HFFc6 (cell line): Measurements from ENCODE around the gene RHEB. TPM values are rescaled to one million over a fixed set of nuclear protein-coding genes. Genes with fewer than 3 reads are reported as not detected.

Experiments used
- DNase-seq: peaks from one replicate; pipeline ENCODE4 v3.0.0-alpha.2; 2018
- H3K27ac Mint-ChIP-seq: 2 replicates; pipeline ENCODE4 v1.8.0; 2020; ENCODE audit warnings: mild to moderate bottlenecking, mixed read lengths
- H3K27me3 Mint-ChIP-seq: 2 replicates; pipeline ENCODE4 v1.8.0; 2021; ENCODE audit warnings: mild to moderate bottlenecking, moderate library complexity, mixed read lengths; ENCODE audit not compliant: insufficient read depth
- H3K36me3 Mint-ChIP-seq: 2 replicates; pipeline ENCODE4 v1.8.0; 2021; ENCODE audit warnings: low read depth, mixed read lengths
- H3K4me1 Mint-ChIP-seq: 2 replicates; pipeline ENCODE4 v1.8.0; 2020; ENCODE audit warnings: low read depth, mixed read lengths
- H3K4me3 Mint-ChIP-seq: 2 replicates; pipeline ENCODE4 v1.8.0; 2020; ENCODE audit warnings: mild to moderate bottlenecking, moderate library complexity, mixed read lengths
- H3K9me3 Mint-ChIP-seq: 2 replicates; pipeline ENCODE4 v1.8.0; 2020; ENCODE audit warnings: mild to moderate bottlenecking, mixed read lengths
- total RNA-seq, 6 experiments: library from RNA; stranded (reverse); fragmentation: NEBNext Ultra II Directional; extraction: Animal tissue kit (Norgen Biotek cat#: 25700); gene quantifications; 2 replicates in 1 of 6; 3 replicates in 5 of 6; pipeline ENCODE4 v1.2.3, GENCODE V29; 2021
- TF ChIP-seq, protein P1 (sequence below): fragments of 200-600 bp; sonication (generic); IDR thresholded peaks from 2 replicates; pipeline ENCODE4 v1.5.0; 2021; ENCODE audit warnings: antibody characterized with exemption, mild to moderate bottlenecking

RHEB gene
- total RNA-seq, 6 experiments from 2014 or later, result 104 to 122 (median 118) TPM

DNA sequence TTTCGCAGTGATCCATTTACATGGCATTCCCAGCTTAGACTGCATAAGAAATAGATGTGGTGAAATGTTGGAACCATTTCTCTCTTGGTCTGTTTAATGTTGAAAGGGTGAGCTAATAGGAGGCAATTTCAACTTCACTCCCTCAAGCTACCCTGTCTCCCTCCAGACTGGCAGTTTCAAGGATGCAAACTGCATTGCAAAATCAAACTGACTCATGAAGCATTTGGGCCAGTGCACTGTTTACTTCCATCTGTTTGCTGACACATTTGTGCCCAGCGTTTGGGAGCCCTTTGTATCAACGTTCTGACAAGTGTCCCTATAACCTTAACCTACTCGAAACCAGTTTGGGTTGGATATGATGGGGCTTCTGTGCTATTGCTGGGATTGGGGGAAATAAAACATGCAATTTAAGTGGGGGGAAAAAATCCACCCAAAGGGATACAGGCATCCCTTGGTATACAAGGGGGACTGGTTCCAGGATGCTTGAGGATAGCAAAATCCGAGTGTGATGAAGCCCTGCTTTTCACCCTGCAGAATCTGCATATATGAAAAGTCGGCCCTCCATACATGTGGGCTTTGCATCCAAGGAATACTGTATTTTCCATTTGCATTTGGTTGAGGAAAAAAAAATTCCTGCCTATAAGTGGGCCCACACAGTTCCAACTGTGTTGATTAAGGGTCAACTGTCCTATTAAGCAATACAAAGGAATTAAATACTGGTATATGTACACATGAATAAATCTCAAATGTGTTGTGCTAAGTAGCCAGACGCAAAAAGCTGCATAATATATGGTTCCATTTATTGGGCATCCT is 15.6 kb downstream of the RHEB start:
- Mint-ChIP-seq H3K27me3 (no peaks in the 10 kb centered on the region), H3K4me3 (no peak overlapping the region; the same call in 1 of the 2 replicates), H3K27ac (peak overlapping the region; percentile 29), H3K9me3 (no peaks in the 10 kb centered on the region), H3K36me3 (peaks cover 12% of the 10 kb centered on the region), H3K4me1 (peaks cover 54% of the 10 kb centered on the region)
- TF ChIP-seq, protein P1, sequence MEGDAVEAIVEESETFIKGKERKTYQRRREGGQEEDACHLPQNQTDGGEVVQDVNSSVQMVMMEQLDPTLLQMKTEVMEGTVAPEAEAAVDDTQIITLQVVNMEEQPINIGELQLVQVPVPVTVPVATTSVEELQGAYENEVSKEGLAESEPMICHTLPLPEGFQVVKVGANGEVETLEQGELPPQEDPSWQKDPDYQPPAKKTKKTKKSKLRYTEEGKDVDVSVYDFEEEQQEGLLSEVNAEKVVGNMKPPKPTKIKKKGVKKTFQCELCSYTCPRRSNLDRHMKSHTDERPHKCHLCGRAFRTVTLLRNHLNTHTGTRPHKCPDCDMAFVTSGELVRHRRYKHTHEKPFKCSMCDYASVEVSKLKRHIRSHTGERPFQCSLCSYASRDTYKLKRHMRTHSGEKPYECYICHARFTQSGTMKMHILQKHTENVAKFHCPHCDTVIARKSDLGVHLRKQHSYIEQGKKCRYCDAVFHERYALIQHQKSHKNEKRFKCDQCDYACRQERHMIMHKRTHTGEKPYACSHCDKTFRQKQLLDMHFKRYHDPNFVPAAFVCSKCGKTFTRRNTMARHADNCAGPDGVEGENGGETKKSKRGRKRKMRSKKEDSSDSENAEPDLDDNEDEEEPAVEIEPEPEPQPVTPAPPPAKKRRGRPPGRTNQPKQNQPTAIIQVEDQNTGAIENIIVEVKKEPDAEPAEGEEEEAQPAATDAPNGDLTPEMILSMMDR, result no peak
- DNase-seq, result peak; percentile 85

DNA sequence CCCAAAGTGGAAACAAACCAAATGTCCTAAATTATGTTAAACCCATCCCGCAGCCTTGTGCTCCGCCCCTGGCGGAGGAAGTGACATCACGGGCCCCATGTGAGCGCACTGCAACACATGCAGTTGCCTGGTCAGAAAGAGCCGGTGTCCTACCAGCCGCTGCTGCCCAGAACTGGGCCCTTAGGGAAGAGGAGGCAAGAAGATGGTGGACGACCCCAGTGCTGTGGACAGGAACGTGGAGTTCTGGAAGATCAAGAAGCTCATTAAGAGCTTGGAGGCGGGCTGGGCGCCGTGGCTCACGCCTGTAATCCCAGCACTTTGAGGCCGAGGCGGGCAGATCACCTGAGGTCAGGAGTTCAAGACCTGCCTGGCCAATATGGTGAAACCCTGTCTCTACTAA is 18.0 kb downstream of the RHEB start:
- H3K36me3 Mint-ChIP-seq, result peaks cover 16% of the 10 kb centered on the region
- TF ChIP-seq, protein P1, result no peak
- no peaks in the 10 kb centered on the region for H3K27me3 Mint-ChIP-seq
- H3K4me1 Mint-ChIP-seq, result peaks cover 44% of the 10 kb centered on the region
- DNase-seq, result no peak
- no peak overlapping the region for H3K27ac Mint-ChIP-seq
- no peak overlapping the region for H3K4me3 Mint-ChIP-seq
- no peaks in the 10 kb centered on the region for H3K9me3 Mint-ChIP-seq

DNA sequence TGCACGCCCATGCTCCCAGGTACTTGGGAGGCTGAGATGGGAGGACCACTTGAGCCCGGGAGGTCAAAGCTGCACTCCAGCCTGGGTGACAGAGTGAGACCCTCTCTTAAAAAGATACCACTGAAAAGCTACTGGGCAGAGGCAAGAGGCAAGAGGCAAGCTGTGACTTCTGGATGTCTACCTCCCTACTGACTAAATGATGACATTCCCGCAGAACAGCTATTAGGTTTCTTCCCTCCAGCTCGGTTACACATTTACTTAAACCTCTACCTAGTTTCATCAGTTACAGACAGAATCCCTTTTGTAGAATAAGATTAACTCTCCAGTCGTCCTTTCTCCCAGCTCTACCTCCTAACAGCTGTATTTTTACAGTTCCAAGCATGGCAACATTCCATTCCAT is 21.2 kb downstream of the RHEB start:
- TF ChIP-seq, protein P1, result no peak
- H3K36me3 Mint-ChIP-seq, result peaks cover 20% of the 10 kb centered on the region
- no peak overlapping the region for H3K4me3 Mint-ChIP-seq
- H3K9me3 Mint-ChIP-seq, result no peaks in the 10 kb centered on the region
- no peak overlapping the region for H3K27ac Mint-ChIP-seq
- DNase-seq, result no peak
- H3K27me3 Mint-ChIP-seq, result no peaks in the 10 kb centered on the region
- H3K4me1 Mint-ChIP-seq, result peaks cover 43% of the 10 kb centered on the region

DNA sequence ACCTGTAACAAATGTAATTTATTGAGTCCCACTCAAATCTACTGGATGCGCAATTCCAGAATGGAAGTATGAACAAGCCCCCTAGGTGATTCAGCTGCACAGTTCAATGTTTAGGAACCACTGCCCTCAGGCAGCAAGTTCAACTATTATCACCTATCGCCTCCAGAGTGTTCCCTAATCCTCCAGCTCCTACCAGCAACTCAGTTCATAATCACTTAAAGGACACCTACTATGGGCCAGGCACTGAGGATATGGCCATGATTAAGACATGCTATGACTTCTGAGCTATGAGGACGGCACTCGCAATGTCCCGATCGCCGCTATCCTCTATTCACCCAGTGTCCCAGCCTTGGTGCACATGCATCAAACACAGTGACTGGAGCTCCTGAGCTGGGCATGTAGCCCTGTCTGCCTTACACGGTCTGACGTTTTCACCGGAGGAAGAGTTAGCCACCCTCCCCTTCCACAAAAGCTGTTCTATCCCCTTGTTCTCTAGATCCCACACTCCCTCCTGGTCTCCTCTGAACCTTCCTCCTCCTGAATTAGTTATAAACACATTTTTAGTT is 22.3 kb downstream of the RHEB start:
- no peak overlapping the region for H3K27ac Mint-ChIP-seq
- H3K27me3 Mint-ChIP-seq, result peaks cover 2% of the 10 kb centered on the region; the same call in 1 of the 2 replicates
- H3K9me3 Mint-ChIP-seq, result no peaks in the 10 kb centered on the region
- TF ChIP-seq, protein P1, result no peak
- H3K4me3 Mint-ChIP-seq, result no peak overlapping the region
- H3K4me1 Mint-ChIP-seq, result peaks cover 44% of the 10 kb centered on the region
- H3K36me3 Mint-ChIP-seq, result peaks cover 26% of the 10 kb centered on the region
- no peak for DNase-seq

DNA sequence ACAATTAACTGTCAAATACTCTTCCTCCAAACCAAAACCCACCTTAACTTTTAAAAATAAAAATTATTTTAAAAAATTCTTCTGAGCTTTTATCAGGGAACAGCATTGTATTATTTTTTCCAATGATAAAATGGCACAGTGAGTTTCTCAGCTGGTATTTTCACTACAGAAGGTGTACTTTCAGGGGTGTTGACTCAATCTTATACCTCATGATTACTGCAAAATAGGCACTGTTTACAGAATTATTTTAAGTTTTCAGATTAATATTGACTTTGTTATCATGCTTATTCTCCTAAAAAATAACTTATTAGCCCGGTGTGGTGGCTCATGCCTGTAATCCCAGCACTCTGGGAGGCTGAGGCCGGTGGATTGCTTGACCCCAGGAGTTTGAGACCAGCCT is 24.3 kb downstream of the RHEB start:
- Mint-ChIP-seq H3K27me3 (peaks cover 2% of the 10 kb centered on the region; the same call in 1 of the 2 replicates), H3K4me1 (peaks cover 58% of the 10 kb centered on the region), H3K27ac (no peak overlapping the region), H3K36me3 (peaks cover 18% of the 10 kb centered on the region), H3K4me3 (no peak overlapping the region), H3K9me3 (no peaks in the 10 kb centered on the region)
- no peak for DNase-seq
- TF ChIP-seq, protein P1, result no peak
